OCI-LY3 (cell line): ENCODE data around the gene CGB3.

Source experiments
- EZH2phosphoT487 ChIP-seq: fragments of 200-600 bp; shearing (Covaris generic); IDR thresholded peaks from 2 replicates; pipeline ENCODE4 v1.6.1; 2018; ENCODE audit warnings: antibody characterized with exemption, mixed run types, low read depth
- TF ChIP-seq, protein P1 (sequence below): fragments of 200-600, 300-600 bp; sonication (generic); IDR thresholded peaks from 2 replicates; pipeline ENCODE4 v1.5.1; 2014; ENCODE audit warnings: antibody characterized with exemption, low read length, low read depth

DNA sequence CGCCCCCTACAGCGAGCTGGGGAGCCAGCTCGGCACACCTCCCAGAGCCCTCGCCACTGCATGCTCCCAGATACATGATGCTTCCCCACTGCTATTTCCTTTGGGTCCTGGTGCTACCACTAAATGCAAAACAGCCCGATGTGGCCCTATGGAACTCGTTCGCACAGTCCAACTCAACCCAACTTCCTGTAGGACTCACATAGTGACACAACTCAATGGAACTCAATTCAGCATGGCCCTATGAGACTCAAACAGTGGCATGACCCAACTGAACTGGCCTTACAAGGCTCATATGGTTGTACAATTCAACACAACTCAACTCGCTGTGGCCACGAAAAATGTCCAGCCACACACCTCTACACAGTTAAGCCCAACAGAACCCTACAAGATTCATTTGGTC lies 44.9 kb upstream of the CGB3 start:
- TF ChIP-seq, protein P1, sequence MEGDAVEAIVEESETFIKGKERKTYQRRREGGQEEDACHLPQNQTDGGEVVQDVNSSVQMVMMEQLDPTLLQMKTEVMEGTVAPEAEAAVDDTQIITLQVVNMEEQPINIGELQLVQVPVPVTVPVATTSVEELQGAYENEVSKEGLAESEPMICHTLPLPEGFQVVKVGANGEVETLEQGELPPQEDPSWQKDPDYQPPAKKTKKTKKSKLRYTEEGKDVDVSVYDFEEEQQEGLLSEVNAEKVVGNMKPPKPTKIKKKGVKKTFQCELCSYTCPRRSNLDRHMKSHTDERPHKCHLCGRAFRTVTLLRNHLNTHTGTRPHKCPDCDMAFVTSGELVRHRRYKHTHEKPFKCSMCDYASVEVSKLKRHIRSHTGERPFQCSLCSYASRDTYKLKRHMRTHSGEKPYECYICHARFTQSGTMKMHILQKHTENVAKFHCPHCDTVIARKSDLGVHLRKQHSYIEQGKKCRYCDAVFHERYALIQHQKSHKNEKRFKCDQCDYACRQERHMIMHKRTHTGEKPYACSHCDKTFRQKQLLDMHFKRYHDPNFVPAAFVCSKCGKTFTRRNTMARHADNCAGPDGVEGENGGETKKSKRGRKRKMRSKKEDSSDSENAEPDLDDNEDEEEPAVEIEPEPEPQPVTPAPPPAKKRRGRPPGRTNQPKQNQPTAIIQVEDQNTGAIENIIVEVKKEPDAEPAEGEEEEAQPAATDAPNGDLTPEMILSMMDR = no peak
- no peak for TF ChIP-seq EZH2phosphoT487
